Fibroblast of skin of right biceps (primary cell): Measurements from ENCODE around the gene INSYN1.
"Not testable (repeated sequence)": the region's sequence is repeated elsewhere in the genome, so short reads cannot be mapped to it uniquely, and the experiment has no call there.

Experiments used
- DNase-seq: peaks from one replicate; pipeline ENCODE4 v3.0.0-alpha.2; 2013

INSYN1 gene

DNA sequence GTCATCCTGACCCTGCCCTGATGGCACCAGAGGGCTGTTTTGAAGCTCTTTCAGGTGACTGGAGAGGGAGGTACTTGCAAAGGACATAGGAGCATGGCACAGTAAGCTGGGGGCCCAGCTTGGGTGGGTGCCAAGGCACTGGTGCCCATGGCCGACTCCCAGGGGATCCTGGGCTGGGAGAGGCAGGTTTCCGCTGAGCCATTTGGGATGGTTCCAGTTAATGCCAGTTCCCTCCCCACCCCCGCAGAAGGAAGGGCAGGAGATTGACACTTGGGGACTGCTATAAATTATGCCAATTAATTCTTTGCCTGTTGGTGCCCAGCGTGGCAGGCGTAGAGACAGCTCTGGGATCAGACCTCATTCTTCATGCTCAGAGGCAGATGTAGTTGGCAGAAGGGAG is 42.8 kb downstream of the INSYN1 start:
- no peak for DNase-seq

DNA sequence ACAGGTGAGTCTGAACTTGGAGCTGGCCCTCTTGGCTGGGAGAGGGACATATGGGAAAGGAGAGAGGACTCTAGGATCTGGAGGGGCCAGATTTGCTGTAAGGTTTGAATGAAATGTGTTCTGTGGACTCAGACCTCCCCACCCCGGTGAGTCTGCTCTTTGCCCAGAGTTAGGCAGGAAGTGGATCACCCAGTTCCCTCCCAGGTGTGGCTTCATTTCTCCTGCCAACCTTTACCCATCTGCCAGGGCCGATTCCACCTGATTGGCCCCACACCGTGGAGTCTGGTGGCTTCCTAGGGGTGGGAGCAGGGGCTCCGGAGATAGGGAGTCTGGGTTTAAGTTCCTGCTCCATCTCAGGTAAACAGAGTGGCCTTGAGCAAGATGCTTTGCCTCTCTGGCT is 43.5 kb downstream of the INSYN1 start:
- DNase-seq = no peak

DNA sequence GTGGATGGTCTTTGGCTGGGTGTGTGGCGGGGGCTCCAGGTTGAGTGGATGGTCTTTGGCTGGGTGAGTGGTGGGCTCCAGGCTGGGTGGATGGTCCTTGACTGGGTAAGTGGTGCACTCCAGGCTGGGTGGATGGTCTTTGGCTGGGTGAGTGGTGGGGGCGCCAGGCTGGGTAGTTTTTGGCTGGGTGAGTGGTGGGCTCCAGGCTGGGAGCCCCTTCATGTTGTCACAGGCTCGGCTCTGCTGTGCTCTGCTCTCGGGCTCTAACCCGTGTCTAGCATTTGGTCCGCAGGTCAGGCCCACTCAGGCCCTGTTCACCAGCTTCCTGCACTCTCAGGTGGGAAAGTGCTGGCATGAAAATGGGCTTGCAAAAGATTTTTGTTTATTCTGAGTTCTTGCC is 43.9 kb downstream of the INSYN1 start:
- DNase-seq = no peak

DNA sequence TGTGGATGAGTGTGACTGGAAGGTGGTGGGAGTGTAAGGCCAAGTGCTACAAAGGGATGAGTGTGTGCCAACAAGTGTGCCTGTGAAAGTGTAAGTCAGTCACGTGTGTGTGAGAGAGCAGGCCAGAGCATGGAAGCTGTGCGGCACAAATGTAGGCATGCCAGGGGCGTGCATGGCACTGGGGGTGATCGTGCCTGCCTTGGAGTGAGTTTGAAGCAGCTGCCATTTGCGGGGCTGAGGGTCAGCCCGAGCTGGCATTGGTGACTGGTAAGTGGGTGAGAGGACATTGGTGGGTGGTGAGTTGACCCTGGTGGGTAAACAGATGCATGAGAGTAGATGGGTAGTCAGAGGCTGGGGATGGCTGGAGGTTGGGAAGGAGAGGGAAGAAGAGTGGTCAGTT is 44.5 kb downstream of the INSYN1 start:
- DNase-seq = no peak

DNA sequence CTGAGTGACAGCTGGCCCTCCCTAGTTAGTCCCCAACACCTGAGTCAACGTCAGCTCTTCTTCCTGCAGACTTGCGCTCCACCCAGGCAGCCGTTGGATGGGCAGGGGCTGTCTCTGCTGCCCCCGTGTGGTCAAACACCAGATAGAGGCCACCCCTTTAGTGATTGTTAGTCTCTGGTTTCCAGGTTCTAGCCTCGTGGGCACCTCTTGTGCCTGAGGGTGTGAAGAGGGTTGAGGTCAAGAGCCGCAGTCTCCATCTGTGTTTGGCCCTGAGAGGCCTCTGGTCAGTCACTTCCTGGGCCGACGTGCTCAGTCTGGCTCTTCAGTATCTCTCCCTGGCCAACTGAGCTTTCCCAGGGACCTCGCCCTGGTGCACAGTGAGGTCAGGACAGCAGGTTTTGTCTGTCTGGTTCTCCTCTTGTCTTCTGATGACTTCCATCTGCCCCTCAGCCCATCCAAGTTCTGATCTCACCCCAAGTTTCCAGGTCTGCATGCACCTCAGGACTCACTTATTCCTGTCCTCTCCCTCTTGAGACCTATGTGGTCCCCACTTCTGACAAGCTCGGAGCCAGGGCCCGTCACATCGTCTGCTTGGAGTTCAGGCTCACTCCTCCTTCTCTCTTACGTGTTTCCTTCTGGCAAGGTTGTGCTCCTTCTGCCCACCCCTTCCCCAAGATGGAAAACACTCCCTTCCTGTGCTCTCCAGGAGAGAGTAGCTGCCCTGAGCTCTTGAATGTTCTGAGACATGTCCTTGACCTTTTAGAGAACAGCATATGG is 48.1 kb downstream of the INSYN1 start:
- peak; percentile 46 for DNase-seq

DNA sequence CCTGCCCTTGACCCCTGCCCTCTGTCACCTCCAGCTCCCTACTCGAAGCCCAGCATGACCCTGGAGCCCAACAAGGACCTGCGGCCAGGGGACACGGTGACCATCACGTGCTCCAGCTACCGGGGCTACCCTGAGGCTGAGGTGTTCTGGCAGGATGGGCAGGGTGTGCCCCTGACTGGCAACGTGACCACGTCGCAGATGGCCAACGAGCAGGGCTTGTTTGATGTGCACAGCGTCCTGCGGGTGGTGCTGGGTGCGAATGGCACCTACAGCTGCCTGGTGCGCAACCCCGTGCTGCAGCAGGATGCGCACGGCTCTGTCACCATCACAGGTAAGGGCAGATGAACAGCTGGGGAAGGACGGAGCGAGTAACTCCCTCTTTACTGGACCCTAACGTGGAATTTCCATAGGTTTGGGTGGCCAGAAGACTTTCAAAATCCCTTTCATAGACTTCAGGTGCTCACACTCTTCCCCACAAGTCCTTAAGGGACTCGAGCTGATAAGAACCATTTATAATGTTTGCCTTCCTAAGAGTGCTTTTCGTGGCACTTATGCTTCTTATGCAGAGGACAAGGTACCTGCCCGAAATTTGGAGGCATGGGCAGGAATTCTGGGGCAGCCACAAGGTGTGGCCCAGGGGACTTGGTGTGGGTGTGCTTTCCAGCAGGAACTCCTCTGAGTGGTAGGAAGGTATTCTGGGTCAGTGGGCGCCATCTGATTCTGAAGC is 48.8 kb downstream of the INSYN1 start:
- DNase-seq = not testable (repeated sequence)

DNA sequence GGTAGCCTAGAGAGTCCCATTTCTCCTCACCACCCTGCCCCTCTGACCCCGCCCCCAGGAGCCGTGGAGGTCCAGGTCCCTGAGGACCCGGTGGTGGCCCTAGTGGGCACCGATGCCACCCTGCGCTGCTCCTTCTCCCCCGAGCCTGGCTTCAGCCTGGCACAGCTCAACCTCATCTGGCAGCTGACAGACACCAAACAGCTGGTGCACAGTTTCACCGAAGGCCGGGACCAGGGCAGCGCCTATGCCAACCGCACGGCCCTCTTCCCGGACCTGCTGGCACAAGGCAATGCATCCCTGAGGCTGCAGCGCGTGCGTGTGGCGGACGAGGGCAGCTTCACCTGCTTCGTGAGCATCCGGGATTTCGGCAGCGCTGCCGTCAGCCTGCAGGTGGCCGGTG is 49.5 kb downstream of the INSYN1 start:
- not testable (repeated sequence) for DNase-seq

DNA sequence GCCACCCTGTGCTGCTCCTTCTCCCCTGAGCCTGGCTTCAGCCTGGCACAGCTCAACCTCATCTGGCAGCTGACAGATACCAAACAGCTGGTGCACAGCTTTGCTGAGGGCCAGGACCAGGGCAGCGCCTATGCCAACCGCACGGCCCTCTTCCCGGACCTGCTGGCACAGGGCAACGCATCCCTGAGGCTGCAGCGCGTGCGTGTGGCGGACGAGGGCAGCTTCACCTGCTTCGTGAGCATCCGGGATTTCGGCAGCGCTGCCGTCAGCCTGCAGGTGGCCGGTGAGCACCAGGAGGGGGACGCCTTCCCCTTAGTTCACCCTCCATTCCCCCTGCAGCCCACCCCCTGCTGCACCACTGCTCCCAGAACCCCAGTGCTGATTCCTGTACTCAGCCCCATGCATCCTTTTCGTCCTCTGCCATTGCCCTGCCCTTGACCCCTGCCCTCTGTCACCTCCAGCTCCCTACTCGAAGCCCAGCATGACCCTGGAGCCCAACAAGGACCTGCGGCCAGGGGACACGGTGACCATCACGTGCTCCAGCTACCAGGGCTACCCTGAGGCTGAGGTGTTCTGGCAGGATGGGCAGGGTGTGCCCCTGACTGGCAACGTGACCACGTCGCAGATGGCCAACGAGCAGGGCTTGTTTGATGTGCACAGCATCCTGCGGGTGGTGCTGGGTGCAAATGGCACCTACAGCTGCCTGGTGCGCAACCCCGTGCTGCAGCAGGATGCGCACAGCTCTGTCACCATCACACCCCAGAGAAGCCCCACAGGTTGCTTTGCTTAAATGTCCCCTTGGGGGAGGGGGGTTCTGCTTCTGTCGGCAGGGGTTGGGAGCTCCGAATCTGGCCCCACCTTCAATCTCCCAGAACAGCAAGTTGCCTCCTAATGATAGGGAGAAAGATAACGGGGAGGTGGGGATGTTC is 50.6 kb downstream of the INSYN1 start:
- DNase-seq = not testable (repeated sequence)

DNA sequence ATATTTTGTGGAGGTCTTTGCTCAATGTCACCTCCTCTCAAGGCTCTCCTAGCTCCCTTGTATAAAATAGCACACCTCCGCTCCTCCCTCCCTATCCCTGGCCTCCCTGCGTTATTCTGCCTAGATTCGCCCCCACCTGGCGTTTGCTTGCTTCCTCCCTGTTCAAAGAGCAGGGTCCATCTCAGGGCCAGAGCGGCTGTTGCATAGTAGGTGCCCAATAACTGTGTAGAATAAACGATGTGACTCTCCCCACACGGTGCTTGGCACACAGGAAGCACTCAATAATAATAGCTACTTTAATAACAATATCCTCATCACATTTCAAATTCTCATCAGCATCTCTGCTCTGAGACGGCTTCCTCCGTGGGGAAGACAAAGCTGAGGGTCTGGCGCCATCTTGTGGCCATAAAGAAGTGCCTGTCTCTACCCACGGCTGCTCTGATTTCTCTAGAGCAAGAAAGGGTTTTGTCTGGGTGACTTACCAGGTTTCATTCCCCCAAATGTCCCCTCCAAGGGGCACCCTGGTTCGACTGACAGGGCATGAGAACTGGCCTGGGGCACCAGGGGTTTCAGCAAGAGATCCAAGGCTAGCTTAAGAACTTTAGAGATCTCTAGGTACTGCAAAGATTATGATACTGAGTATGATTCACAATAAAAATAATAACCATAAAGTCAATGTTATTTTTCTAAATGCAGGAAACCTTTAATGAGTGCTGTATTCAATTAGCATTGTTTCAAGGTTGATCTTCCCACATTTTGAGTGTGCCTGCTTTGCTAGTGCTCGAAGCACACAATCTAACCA is 52.9 kb downstream of the INSYN1 start:
- peak; percentile 75 for DNase-seq

DNA sequence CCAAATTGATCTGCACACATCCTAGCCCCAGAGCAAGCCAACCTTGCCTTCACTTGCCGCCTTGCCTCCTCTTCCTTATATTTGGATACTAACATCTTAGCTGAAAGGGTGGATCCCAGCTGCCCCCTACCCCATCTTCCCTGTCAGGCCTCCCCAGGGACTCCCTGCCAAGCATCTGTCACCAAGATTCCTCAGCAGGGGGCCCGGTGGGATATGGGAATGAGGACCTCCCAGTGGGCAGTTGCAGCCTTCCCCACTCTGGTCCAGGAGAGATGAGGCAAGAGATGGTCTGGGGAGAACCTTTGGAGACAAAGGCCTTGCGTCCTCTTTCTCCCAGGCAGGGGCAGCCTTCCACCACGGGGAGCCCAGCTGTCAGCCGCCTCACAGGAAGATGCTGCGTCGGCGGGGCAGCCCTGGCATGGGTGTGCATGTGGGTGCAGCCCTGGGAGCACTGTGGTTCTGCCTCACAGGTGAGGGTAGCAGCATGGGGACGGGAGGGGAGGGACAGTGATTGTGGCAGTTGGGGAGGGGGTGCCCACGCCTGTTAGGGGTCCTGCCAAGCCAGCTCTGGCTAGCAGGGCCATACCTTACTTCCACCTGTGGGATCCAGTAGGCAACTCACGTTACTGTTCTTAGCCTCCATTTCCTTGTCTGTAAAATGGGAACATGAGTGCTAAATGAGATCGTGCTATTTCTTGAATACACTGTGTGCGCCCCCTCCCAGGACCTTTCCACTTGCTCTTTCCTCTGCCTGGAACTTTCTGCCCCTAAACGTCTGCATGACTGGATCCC is 53.7 kb downstream of the INSYN1 start:
- DNase-seq = no peak

DNA sequence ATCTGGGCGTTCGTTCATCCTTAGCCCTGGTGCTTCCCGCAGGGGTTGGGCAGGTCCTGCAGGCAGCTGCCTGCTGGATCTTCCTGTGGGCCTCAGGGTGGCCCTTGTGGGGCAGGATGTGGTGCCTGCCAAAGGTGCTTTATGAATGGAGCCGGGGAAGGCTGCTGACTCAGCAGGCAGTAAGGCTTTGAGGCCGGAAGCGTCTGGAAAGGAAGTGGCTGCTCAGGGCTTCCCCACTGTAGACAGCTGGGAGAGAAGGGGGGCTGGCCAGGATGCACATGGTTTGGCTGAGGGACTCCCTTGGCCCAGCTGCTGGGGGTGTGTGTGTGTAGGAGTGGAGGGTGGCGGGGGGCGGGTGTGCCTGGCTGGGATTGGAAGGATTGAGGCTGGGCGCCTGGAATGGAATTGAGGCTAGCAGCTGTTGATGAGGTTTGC is 56.1 kb downstream of the INSYN1 start:
- peak; percentile 95 for DNase-seq

DNA sequence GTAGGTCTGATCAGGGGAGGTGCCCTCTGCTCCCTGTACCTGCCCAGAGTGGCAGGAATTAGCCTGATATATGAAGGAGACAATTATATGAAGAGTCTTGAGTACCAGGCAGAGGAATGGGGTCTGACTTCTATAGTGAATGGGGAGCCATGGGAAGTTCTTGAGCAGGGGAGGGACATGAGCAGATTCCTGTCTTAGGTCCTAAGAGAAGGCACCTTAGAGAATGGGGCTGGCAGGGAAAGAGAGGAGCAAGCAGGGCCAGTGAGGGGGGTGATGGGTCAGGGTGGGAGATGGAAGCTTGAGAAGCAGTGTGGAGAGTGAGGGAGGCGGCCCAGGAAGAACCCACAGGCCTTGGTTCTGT is 56.5 kb downstream of the INSYN1 start:
- no peak for DNase-seq

DNA sequence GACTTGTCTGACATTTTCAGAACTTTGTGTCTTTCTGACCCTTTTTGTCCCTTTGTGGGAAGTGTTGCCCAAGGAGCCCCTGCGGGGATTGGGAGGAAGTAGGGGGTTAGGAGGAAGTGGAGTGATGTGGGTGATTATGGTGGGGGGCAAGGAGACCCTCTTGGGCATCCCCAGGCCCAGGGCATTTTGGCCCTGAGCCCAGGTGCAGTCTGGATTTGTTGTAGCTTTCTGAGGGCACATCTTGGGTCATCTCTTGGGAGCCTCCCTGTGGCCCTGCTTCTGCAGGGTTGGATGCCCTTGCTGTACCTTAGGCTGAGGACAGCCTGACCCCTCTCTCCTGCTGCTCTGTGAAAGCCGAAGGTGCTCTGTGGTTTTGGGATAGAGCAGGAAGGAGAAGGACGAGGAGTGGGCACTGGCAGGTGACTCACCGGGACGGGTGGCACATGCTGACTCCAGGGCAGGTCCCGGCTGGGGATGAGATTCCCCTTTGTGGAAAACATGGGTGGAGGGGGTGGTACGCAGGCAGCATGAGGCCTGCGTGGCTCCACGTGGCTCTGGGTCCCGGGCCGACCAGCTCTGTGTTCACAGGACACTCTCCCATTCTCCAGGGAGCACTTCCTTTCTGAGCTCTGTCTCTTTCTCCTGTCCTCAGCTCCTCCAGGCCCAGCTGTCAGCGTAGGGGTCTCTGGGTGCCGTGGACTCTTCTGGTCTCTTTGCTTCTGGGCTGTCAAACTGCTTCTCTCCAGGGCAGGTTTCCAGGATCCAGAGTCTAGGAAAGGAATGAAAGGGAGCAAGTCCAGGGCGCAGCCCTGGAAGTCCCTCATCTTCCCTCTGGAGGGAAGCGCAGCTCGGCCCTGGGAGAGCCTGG is 57.1 kb downstream of the INSYN1 start:
- no peak for DNase-seq

DNA sequence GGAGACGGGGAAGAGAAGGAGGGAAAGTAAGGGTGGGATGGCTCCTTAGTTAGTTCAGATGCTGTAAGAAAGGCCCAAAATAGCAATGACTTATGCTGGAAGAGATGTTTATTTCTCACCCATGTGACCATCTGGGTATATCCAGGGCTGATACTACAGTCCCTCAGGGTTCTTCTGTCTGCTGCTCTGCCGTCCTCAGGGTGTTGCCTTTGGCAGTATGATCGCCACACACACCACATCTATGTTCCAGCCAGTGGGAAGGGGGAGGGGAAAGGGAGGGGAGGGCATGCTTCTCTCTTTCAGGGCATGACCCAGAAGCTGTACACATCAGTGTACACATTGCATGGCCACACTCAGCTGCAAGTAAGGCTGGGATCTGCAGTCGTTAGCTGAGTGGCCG is 58.7 kb downstream of the INSYN1 start:
- DNase-seq = no peak

DNA sequence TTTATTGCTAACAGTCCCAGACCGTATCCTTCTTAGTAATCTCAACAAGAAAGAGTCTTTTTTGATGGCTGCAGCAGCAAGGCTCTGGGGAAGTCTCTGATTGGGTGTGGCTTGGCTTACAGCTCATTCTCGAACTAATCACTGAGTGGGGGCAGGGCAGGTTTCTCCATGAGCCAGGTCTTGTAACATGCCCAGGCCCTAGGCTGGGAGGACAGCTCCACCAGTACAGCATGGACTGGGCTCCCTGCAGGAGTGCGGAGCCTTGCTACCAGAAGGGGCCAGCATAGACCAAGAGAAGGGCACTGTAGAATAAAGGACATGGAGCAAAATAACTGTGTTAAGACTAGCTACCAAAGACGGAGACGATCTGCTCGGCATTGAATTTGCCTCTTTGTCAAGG is 61.8 kb downstream of the INSYN1 start:
- DNase-seq = peak; percentile 72

DNA sequence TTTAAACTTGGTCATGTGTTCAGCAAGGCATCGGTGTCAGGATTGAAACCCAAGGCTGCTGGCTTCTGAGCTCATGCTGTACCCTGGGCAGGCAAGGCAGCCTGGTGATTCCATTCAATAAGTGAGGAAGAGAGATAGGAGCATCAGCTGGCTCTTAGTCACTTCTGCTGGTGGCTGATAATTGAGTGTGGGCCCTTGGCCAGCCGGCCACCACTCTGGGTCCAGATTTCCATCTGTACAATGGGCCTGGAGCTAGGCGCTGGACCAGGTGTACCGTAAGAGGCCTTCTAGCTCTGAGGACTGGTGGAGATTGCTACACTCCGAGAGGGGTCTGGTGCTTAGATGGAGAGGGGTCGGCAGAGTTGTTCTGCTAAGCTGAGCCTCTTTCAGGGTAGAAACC is 64.7 kb downstream of the INSYN1 start:
- DNase-seq = no peak

DNA sequence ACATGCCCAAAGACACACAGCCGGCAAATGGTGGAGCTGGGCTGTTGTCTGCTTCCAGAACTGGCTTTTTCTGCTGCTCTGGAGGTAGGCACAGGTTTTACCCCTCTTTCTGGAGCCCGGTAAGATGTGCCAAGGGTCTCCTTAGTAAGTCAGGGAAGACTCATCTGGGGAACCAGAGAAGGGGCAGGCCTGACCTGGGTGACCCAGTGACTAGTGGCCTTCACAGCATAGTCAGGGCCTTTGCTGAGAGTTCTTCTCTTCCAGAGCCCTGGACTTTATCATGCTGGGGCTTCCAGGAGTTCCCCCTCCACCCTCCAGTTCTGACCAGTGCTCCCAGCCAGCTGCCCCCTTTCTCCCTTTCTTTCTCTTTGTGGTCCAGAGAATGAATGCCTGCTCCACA is 65.8 kb downstream of the INSYN1 start:
- DNase-seq = no peak

DNA sequence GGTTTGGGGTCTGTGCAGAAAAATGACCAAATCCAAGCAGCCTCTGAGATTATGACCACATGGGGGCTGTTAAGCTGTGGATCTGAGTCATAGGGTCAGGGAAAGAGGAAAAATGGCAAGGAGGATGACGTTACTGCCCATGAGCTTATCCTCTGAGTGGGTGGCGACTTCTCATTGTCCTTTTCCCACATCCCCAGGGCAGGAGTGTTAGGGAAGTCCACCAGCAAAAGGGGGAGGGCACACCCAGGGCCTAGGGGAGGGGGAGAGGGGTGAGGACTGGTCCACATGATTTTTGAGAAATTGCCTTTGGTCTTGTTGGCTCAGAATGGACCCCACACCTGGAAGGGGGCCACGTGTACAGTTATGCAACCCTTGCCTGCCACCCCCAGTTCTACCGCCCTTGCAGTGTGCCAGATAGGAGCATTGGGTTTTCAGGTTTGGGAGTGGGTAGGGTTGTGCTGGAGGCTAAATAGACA is 66.3 kb downstream of the INSYN1 start:
- peak; percentile 83 for DNase-seq

DNA sequence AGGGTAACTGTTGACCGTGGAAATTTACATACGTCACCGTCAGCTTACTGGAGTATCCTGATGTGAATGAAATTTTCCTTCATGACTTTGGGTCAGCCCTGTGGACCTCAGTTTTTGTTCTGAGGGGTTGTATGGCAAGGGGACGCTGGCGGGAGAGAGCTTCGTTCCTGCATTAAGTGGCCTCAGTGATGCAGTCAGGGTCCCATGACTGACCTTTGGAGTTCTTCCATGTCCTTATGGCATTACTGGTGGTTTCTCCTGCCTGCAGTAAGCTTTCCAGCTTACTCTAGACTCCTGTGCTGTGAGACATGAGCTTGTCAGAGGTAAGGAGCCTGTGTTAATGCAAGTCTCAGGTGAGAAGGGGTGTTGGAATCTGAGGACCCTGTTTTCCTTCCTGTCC is 67.2 kb downstream of the INSYN1 start:
- no peak for DNase-seq
